HG03469 (cell line): ENCODE measurements around the gene USP3.
A peak's percentile ranks its signal among the peaks of the same experiment; 100 is the strongest.

Experiments used
- ATAC-seq: cut with Tn5 transposase; IDR thresholded peaks from one replicate; pipeline ENCODE4 v1.9.1; 2021; ENCODE audit warnings: mild to moderate bottlenecking, moderate library complexity, moderate number of reproducible peaks; ENCODE audit not compliant: unreplicated experiment

The USP3 gene

DNA sequence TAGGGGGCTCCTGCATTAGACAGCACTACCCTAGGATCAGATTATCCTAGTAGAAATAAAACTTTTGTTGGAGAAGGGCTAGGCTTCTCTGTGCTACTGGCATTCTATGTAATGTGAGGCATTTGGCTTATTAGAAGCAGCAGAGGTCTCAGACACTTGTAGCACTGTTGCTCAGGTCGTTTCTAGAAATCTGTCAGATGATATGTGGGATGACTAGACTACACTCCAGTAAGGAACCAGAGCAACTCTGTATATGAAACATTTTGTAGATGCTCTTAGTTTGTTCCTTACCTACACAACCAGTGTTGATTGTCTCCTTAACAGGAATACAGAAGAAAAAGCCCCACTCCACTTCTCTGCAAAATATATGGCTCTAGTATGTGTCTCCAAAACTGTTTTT, 70.9 kb downstream of the USP3 start:
- ATAC-seq = no peak

DNA sequence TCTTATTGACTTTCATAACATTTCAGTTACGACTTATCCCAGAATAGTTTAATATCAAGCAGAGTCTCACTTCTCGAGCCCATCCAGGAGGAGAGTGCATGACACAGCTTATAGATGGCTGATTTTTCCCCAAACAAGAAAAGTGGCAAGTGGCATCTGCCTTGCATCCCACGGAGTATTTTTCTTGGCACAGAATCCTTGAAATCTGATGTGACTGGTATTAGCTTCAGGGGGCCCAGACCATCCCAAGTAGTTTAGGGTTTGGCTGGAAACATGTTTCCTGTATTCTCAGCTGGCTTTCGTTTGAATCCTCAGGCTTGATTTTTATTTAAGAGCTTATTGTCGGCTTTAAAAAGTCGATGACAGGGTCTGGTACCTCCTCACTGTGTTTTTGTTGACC, 72.0 kb downstream of the USP3 start:
- no peak for ATAC-seq

DNA sequence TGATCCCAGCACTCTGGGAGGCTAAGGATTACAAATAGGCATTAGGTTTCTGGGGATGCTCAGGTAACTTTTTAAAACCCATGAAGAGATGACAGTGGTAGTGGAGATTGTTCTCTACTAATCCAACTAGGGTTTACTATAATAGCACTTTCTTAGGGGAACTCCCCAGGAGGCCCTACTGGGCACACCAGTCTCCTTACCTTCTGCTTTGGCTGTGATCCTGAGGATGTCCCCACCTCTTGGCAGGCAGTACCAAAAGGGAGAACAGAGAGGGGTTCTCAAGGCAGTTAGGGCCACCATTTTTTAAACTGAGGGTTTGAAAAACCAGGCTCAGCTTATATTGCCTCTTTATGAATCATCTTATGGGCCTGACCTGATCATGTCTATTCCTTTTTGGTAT, 77.8 kb downstream of the USP3 start:
- ATAC-seq = no peak

DNA sequence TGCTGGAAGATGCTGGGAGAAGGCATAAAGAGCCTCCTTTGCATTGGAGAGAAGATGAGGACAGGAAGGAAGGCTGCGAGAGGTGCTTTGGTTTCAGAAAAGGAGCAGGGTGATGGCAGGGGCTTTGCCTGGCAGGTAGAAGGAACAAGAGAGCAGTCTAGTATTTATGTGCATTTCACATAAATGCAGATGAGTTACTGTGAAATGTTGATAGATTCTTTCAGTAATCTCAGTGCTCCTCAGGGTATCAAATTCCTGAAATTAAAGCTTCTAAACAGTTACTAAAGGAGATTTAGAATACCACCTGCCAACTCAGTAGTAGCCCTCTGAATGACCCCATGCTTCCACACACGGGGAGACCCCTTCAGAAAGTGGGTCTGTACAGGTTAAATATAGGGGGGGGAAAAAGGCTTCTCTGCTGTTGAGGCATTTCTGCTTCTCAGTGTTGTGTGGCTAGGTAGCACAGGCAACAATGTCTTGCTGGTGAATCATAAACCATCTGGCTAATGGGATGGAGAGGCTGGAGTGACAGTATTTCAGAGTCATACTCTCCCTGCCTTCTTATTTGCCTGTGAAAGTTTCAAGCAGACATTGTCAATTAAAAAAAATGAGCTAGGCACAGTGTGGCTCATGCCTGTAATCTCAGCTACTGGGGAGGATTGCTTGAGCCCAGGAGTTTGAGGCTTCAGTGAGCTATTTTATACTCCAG, 78.5 kb downstream of the USP3 start:
- no peak for ATAC-seq

DNA sequence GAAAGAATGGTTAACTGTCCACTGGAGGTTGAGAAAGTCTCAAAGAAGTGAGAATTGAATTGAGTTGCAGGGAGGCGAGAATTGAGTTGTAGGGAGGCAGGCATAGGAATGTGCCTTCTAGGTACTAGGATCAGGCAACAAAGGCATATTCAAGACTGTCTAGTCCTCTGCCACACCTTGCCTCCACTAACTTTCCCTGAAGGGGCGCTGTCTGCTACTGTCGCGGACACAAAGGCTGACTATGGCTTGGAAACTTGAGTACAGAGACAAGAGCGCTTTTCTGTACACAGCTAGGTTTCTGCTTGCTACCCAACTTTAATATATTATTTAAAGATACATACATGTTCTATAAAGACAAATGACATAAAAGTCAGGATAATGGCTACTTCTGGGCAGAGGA, 82.4 kb downstream of the USP3 start:
- ATAC-seq = no peak

DNA sequence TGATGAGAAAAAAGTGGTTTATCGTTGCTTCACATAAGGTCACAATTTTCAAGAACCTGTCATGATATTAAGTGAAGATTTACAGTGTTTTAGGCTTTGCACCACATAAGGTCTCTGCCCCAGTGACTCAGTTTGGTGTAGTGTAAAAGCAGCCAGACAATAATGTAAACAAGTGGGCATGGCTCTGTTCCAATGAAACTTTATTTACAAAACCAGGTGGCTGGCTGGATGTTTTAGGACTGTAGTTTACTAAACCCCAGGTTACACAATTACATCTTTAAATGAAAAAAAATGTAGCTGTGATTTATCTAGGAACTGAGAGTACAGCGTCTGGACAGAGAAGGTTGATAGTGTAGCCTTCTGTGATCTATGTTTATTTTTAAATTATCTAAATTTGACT, 83.1 kb downstream of the USP3 start:
- no peak for ATAC-seq

DNA sequence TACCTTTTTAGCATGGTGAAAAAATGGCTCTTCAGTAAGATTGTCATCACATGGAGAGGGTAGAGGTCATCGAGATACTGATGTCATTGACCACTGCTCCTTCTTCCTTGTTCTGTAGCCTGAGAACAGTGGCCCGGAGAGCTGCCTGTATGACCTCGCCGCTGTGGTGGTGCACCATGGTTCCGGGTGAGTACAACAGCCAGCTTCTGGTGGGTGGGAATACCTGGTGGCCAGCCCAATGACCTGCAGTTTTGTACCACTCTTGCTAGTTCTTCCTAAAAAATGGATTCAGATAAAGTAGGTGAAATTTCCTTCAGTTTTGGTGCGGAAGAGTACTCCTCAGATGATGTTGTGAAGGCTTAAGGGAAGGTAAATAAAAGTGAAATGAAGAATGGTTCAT, 84.4 kb downstream of the USP3 start:
- ATAC-seq = no peak

DNA sequence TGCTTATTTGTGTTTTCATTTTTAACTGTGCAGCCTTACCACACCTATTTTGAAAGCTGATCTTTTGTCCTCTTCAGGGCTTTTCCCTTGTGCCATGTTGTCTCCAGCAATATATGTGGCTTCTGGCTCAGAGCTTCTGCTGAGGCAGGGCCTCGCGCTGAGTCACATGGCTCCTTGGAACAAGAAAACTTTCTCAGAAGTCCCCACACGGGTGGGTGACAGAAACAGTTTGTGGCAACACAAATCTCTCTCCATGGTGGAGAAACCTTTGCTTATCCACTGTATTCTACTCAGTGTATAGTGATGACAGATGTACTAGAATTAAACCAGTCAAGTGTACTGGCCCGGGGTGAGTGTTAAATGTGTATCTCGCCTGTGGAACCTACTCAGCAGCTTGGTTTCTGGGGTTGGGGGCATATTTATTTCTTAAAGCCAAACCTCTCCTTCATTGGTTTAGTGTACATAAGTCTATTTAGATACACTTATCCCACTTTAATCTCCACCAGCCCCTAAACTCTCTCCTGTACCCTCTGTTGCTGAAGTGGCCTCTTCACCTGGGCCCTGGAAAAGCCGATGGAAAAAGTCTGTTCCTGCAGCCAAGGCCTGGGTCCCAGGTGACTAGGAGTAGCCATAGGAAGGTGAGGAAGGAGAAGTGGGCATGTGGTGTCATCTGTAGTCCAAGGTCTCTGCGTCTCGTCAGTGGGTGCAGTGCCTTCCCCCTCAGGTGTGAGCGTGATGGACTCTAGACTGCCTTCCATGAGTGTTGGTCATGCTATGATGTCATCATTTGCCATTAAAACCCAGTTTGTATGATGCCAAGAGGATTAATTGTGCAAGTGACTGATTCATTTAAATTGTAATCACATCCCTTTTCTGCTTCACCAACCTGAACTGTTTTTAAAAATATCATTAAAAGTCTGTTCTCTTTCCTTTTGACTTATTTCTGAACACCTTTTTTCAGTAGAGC, 89.6 kb downstream of the USP3 start:
- no peak for ATAC-seq

DNA sequence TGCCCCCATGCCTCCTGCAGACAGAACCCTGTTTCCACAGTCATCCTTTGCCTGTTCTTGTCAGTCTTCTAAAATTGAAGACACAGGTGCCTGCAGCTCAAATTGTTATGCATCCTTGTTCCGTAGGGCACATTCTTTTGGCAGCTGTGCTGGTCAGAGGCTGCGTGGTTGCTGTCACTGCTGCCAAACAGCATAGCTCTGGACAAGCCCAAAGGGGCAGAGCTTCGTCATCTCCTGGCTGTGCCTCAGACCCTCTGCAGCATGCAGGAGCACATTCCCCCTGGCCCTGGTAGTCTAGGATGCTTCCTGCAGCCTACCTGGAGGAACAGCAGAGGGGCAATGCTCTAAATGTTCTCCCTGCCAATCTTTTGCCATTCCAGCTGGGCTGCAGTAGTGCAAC, 90.7 kb downstream of the USP3 start:
- ATAC-seq = no peak

DNA sequence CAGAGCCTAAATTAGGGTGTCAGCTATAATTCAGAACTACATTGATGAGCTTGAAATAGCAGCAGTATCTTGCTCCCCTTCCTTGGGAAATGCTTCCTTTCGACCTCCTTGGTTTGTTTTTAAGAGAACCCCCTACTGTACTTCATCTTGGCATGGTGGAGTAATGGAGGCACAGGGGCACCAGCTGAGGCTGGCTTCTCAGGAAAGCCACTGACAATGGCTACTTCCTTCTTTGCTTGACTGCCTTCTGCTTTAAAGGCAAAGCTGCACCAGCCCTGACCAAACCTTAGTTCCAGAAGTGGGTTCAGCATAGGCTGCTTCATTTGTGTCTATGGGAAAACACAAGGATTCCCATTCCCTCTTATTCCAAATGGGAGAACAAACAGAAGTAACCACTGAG, 91.3 kb downstream of the USP3 start:
- ATAC-seq = no peak

DNA sequence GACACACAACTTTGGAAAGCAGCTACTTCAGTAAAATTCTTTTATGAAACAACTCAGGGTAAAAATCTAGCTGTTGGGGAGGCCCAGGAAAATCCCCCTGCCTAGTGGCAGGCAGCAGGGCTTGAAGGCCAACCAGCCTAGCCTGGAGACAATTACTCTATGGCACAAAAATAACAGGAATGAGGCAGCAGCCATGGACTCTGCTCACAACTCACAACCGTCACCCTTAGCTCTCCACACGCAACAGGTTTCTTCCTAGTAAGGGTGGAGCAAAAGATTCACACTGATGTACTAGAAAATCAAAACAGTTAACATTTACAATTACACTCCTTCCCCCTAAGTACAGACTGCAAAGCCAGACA, 92.3 kb downstream of the USP3 start:
- ATAC-seq = no peak

DNA sequence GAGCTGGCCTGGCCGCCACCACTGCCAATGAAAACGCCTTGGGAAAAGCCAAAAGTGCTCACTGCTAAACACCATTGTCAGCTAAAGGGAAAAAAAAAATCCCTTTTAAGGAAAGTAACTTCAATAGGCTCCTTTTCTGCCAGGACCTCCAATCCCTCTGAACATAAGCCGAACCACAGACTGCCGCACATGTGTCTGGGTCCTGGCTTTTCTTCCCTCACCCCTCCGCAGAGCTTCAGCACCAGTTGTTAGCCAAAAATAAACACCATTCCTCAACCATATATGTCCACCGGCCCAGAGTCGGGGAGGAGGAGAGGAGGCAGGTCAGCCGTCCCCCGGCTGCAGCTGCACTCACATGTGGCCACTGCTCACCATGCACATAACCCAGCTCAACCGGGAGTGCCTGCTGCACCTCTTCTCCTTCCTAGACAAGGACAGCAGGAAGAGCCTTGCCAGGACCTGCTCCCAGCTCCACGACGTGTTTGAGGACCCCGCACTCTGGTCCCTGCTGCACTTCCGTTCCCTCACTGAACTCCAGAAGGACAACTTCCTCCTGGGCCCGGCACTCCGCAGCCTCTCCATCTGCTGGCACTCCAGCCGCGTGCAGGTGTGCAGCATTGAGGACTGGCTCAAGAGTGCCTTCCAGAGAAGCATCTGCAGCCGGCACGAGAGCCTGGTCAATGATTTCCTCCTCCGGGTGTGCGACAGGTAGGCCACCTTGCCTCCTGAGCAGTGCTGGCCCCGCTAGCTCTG, 92.8 kb downstream of the USP3 start, which contains the start of gene FBXL22:
TSS of gene FBXL22 (plus strand) at position 350 of the 753 bp plus-strand sequence. CDS start at position 356, 6 bp downstream.
- ATAC-seq = no peak

DNA sequence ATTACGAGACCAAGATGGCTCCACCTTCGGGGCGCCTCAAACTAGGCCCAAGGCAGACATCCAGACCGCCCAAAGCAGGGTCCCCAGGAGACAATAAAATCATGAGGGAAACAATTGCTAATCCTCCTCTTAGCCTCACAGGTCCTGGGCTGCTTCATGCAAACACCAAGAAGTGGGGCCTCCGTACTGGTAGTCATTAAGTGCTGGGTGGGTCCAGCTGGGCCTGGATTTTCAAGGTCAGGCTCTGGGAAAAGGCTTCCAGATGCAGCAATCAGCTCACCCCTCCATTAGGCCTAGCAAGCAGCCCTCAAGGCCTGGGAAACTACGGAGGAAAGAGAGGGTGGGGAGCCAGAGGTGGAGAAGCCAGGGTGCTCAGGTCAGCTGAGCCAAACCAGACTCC, 93.4 kb downstream of the USP3 start:
- no peak for ATAC-seq

DNA sequence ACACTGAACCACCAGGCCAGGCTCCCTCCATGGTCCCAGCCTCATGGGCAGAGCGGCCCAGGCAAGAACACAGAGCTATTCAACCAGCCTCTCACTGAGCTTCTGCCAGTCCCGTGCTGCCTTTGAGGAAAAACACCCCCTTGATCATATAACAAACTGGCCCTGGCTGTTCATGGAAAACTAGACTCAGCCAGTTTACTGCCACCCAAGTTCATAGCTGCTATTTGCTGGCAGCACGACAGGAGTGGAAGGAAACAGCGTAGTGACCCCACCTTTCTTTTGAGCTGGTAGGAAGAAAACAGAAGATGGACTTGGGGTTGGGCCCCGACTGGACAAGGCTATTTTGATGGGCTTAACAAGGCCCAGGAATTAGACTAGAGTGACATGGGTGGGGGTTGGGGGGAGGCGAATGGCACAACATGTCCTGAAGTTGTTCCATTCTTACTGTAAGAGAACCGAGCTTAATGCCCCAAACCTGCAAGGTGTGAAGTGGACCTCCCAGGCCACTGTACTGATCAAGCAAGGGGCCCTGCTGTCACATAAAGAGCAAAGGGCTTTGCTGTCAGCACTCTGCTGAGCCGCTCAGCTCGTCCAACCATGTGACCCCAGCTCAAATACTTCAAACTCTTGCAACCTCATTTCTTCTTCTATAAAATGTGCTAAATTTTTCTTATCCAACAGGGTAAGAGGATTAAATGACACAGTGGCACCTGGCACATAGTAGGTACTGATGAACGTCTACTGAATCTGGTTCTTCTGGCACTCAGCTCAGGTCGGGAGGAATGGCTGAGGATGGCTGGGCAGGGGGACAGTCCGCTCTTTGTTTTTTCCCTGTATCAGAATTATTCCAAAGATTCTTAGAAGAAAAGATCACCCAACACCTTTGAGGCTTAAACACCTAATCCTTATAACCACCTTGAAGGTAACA, 94.3 kb downstream of the USP3 start:
- no peak for ATAC-seq

DNA sequence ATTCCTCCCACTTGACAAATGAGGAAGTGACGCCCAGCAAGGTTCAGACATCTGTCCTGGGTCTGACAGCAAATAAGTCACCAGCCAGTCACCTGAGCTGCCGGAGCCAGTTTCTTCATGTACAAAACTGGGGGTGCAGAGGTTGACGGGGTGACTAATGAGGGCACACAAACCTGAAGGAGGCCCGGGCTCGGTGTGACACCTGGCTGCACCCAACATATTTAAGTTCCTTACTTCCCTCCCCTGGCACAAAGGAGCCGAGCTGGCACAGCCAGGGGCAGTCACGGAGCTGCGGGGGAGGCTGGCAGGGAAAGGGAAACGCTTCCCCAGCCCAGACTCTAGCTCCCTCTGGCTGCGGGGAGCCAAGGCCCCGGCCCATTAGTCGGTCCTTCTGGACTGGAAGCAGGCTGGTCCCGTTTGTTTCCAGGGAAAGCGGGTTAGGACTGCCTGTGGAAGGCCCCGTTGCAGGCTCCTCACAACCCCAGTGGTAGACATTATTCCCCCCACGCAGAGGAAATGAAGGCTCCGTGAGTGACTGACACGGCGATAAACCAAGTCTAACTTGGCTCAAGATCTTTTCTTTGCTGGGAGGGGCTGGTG, 95.1 kb downstream of the USP3 start:
- no peak for ATAC-seq

DNA sequence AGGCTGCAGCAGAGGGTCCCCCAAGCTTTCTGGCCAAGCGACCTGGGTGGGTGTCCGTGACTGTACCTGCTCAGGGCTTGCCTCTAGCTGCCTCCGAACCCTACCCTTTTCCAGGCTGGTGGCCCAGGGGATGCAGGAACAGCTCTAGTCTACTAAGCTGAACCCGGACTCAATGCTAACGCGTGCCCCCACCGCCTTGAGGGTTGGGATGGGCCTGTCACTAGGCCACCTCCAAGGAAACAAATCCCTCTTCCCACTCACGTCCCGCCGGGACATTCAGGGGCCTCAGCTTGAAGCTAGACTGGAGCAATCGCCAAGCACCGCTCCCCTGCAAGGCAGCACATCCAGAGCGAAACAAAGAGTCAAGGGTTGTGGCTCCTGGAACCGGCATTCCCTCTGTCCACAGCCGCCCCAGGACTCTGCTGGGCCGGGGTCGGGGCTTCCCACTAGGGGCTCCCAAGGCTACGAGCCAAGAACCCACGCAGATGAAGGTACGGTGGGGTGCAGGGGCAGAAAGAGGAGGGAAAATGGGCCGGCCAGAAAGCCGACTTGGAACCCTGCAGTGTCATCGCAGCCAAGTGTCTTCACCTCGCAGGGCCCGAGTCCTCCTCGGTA, 95.7 kb downstream of the USP3 start:
- ATAC-seq = no peak

DNA sequence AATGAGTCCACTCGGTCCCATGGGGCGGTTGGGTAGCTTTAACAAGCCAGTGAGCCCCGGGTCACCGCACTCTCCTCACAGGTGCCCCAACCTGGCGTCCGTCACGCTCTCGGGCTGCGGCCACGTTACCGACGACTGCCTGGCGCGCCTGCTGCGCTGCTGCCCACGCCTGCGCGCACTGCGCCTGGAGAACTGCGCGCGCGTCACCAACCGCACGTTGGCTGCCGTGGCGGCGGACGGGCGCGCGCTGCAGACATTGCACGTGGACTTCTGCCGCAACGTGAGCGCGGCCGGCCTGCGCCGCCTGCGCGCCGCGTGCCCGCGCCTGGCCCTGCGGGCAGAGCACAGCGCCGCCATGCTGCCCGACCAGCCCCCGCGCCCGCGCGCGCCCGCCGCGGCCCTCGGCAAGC, 96.2 kb downstream of the USP3 start:
- ATAC-seq = peak; percentile 59

DNA sequence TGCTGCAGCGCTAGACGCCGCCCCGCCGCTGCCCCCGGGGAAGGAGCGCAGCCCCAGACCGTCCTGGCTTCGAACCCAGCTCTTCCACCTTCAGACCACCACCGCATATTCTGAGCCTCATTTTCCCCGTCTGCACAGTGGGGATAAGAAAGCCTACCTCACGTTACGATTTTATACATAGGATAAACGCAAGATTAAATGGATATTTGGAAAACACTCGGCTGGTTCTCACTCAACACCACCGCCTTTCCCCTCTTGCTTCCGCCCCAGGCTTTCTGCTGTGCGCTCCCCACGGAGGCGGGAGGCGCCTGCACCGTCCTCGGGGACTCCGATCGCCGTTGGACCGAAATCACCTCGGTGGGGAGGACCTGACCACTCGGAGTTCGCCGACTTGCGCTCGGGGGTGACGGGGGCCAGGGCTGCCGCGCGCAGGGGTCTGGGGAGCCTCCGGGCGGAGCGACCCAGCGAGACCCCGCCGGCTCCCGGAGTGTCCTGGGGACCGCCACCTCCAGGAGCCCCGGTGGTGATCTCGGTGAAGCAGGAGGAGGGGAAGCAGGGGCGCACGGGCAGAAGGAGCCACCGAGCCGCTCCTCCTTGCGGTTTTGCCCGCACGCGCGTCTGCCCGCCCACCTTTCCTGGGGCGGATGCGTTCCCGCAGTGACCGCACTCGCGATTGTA, 96.8 kb downstream of the USP3 start:
- no peak for ATAC-seq

DNA sequence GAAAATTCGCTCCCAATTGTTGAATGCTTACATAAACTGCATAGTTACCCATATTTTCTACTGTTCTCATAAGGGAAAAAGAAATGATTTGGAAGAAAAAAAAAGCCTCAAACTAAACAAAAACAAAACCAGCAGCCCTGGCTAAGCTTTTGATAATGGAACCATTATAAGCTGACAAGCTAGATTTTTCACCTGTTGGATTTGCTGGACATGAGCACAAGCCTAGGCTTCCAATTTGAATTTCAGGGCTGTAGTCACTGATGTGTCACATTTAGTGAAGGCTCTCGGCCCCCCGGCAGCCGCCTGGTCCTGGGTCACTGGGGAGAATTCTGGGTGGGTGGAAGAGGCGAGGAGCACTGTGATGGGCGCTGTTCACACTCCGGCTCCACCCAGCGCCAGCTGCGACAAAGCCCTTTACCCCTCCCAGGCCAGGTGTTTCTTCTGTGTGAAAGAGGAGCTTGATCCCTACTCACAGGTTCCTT, 97.4 kb downstream of the USP3 start:
- no peak for ATAC-seq
